Activated T-cell treated with anti-CD3 and anti-CD28 coated beads for 4 hours (primary cell): ENCODE results near the gene ETFRF1.

Source experiments
- DNase-seq: peaks from one replicate; pipeline ENCODE4 v3.0.0-alpha.2; 2020

ETFRF1 gene

GRCh38 chr12:25195056-25195971 is at the start of gene ETFRF1, which contains the start of gene DNAI7:
Gene ETFRF1 (plus strand): TSS chr12:25195237. CDS start chr12:25203957, 8,720 bp downstream.
Gene DNAI7 (minus strand): TSS chr12:25195160. CDS start chr12:25195078, 82 bp downstream.
- DNase-seq, result peak; percentile 90

- DNase-seq, result no peak
Observed at GRCh38 chr12:25146686-25147085, 48.4 kb upstream of the ETFRF1 start.

- no peak for DNase-seq
Observed at GRCh38 chr12:25151476-25151875, 43.6 kb upstream of the ETFRF1 start.

GRCh38 chr12:25152055-25152454 is 43.0 kb upstream of the ETFRF1 start:
- no peak for DNase-seq

- no peak for DNase-seq
Observed at GRCh38 chr12:25155022-25155576, 39.9 kb upstream of the ETFRF1 start.

- no peak for DNase-seq
Observed at GRCh38 chr12:25156061-25156460, 39.0 kb upstream of the ETFRF1 start.

- DNase-seq, result no peak
Observed at GRCh38 chr12:25162866-25163265, 32.2 kb upstream of the ETFRF1 start.

GRCh38 chr12:25182765-25183164 is 12.3 kb upstream of the ETFRF1 start:
- DNase-seq, result no peak

GRCh38 chr12:25184132-25184531 is 10.9 kb upstream of the ETFRF1 start:
- no peak for DNase-seq

GRCh38 chr12:25186038-25186787 is 8.8 kb upstream of the ETFRF1 start:
- DNase-seq, result no peak

- DNase-seq, result no peak
Observed at GRCh38 chr12:25186788-25187402, 8.1 kb upstream of the ETFRF1 start.

GRCh38 chr12:25187781-25188180 is 7.3 kb upstream of the ETFRF1 start:
- DNase-seq, result no peak

- no peak for DNase-seq
Observed at GRCh38 chr12:25189656-25190055, 5.4 kb upstream of the ETFRF1 start.

GRCh38 chr12:25190793-25191192 is 4.2 kb upstream of the ETFRF1 start:
- no peak for DNase-seq

- DNase-seq, result no peak
Observed at GRCh38 chr12:25194214-25194613, 823 bp upstream of the ETFRF1 start.

- DNase-seq, result no peak
Observed at GRCh38 chr12:25194722-25195055, 348 bp upstream of the ETFRF1 start.

- DNase-seq, result no peak
Observed at GRCh38 chr12:25197608-25198007, 2.6 kb downstream of the ETFRF1 start.

GRCh38 chr12:25200703-25201102 is 5.7 kb downstream of the ETFRF1 start:
- no peak for DNase-seq

- DNase-seq, result no peak
Observed at GRCh38 chr12:25202137-25202536, 7.1 kb downstream of the ETFRF1 start.

GRCh38 chr12:25207411-25207810 is 12.4 kb downstream of the ETFRF1 start:
- DNase-seq, result no peak

- no peak for DNase-seq
Observed at GRCh38 chr12:25207846-25208245, 12.8 kb downstream of the ETFRF1 start.

- DNase-seq, result no peak
Observed at GRCh38 chr12:25208554-25208953, 13.5 kb downstream of the ETFRF1 start.

- no peak for DNase-seq
Observed at GRCh38 chr12:25213338-25213737, 18.3 kb downstream of the ETFRF1 start.
